Tibial nerve (tissue), 4 donors: ENCODE data around the gene CHRNA9.

Experiments used
- EP300 ChIP-seq, 2 donors: sonication (generic); formaldehyde crosslinking; IDR thresholded peaks; one replicate each; pipeline ENCODE4 v1.6.1; 2017; ENCODE audit warnings: antibody characterized with exemption in 2 of 2, mild to moderate bottlenecking in 1 of 2
- POLR2A ChIP-seq, 2 donors: fragments of 450-650 bp; IDR thresholded peaks; one replicate each; pipeline ENCODE4 v1.6.1; 2017; ENCODE audit warnings: antibody characterized with exemption in 2 of 2, mild to moderate bottlenecking in 2 of 2, moderate library complexity in 2 of 2
- TF ChIP-seq, protein P1 (sequence below), 5 experiments: fragments of 200-600 bp in 3 of 5; fragments of 450-650 bp in 2 of 5; sonication (generic) in 3 of 5; IDR thresholded peaks; one replicate each; pipeline ENCODE4 v1.5.1; 2016 to 2019; ENCODE audit warnings: antibody characterized with exemption in 5 of 5, mild to moderate bottlenecking in 3 of 5, moderate library complexity in 2 of 5

DNA sequence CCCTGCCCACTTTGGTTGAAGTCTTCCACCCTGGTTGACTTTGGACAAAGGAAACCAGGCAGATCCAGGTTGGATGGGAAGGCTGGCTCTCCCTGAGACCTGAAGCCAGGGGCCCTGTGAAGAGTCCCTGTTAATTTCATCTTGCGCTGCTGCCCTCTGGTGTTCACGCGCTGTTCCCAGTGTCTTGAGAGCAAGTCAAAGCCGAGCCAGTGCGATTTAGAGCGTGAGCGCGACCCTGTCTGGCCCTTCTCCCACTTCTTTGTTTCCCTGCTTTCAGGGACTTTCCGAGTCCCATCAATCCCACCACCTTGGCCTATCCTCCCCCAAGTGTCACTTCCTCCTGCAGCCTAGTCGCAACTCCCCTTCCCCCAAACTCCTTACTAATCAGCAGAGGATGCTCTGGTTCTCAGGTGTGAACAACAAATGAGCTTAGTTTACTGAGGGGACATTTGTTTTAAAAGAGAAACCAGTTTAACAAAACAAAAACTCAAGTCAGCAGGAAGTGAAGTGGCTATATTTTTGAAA, 25.8 kb upstream of the CHRNA9 start:
- TF ChIP-seq, protein P1, sequence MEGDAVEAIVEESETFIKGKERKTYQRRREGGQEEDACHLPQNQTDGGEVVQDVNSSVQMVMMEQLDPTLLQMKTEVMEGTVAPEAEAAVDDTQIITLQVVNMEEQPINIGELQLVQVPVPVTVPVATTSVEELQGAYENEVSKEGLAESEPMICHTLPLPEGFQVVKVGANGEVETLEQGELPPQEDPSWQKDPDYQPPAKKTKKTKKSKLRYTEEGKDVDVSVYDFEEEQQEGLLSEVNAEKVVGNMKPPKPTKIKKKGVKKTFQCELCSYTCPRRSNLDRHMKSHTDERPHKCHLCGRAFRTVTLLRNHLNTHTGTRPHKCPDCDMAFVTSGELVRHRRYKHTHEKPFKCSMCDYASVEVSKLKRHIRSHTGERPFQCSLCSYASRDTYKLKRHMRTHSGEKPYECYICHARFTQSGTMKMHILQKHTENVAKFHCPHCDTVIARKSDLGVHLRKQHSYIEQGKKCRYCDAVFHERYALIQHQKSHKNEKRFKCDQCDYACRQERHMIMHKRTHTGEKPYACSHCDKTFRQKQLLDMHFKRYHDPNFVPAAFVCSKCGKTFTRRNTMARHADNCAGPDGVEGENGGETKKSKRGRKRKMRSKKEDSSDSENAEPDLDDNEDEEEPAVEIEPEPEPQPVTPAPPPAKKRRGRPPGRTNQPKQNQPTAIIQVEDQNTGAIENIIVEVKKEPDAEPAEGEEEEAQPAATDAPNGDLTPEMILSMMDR (IDR thresholded peaks at IDR 0.05): peak; percentile 83 to 87 (median 85)
- TF ChIP-seq POLR2A (IDR thresholded peaks at IDR 0.05): no peak
- no peak for TF ChIP-seq EP300 (IDR thresholded peaks at IDR 0.05)
